Astrocyte (in vitro differentiated cells and primary cell): ENCODE data around the gene RGS17.

ENCODE experiments used
- CTCF ChIP-seq: IDR thresholded peaks from 2 replicates; pipeline ENCODE4 v1.5.1; 2011; ENCODE audit warnings: low read depth, mild to moderate bottlenecking, inconsistent platforms, low read length, moderate library complexity; ENCODE audit not compliant: insufficient read depth
- EZH2 ChIP-seq: IDR thresholded peaks from 2 replicates; pipeline ENCODE4 v1.6.1; 2012; ENCODE audit warnings: mild to moderate bottlenecking, low read length, inconsistent platforms; ENCODE audit not compliant: insufficient read depth

- no peak for TF ChIP-seq CTCF
- TF ChIP-seq EZH2 = no peak
Measured at GRCh38 chr6:153146413-153146812, 15.3 kb upstream of the RGS17 start.
